Liver (tissue), 3 donors: ENCODE data around the gene SMTNL2.

Source experiments
- FOXA1 ChIP-seq: IDR thresholded peaks from 2 replicates; pipeline ENCODE4 v1.6.1; 2016; ENCODE audit warnings: antibody characterized with exemption
- FOXA2 ChIP-seq: IDR thresholded peaks from 2 replicates; pipeline ENCODE4 v1.6.1; 2016; ENCODE audit warnings: antibody characterized with exemption
- HNF4G ChIP-seq: IDR thresholded peaks from 2 replicates; pipeline ENCODE4 v1.6.1; 2016; ENCODE audit warnings: antibody characterized with exemption
- MAX ChIP-seq: IDR thresholded peaks from 2 replicates; pipeline ENCODE4 v1.6.1; 2016; ENCODE audit warnings: antibody characterized with exemption
- RAD21 ChIP-seq, 2 donors: IDR thresholded peaks; 2 replicates each; pipeline ENCODE4 v1.6.1; 2016; ENCODE audit warnings: antibody characterized with exemption in 2 of 2, mild to moderate bottlenecking in 2 of 2
- REST ChIP-seq: IDR thresholded peaks from 2 replicates; pipeline ENCODE4 v1.6.1; 2016; ENCODE audit warnings: antibody characterized with exemption, mild to moderate bottlenecking
- SP1 ChIP-seq: IDR thresholded peaks from 2 replicates; pipeline ENCODE4 v1.6.1; 2018; ENCODE audit warnings: antibody characterized with exemption, mild to moderate bottlenecking
- TAF1 ChIP-seq: conservative IDR thresholded peaks from 2 replicates; pipeline ENCODE4 v1.6.1; 2016; ENCODE audit warnings: antibody characterized with exemption, mild to moderate bottlenecking
- YY1 ChIP-seq: IDR thresholded peaks from 2 replicates; pipeline ENCODE4 v1.6.1; 2016; ENCODE audit warnings: antibody characterized with exemption, mild to moderate bottlenecking
- ZBTB33 ChIP-seq: IDR thresholded peaks from 2 replicates; pipeline ENCODE4 v1.6.1; 2016; ENCODE audit warnings: antibody characterized with exemption
- TF ChIP-seq, protein P1 (sequence below): fragments of 150-350 bp; IDR thresholded peaks from 2 replicates; pipeline ENCODE4 v1.5.1; 2017; ENCODE audit warnings: improper control_type of control experiment, low read depth, low read length; ENCODE audit not compliant: missing input control
- donor health status: healthy.
- donor health status: healthy.

GRCh38 chr17:4594406-4594805 is 10.1 kb downstream of the SMTNL2 start:
- TF ChIP-seq MAX (no peak), YY1 (no peak), SP1 (no peak), FOXA2 (no peak), ZBTB33 (no peak), RAD21 (IDR thresholded peaks at IDR 0.05) (no peak), HNF4G (no peak), REST (no peak), FOXA1 (no peak), TAF1 (no peak)
- TF ChIP-seq, protein P1, sequence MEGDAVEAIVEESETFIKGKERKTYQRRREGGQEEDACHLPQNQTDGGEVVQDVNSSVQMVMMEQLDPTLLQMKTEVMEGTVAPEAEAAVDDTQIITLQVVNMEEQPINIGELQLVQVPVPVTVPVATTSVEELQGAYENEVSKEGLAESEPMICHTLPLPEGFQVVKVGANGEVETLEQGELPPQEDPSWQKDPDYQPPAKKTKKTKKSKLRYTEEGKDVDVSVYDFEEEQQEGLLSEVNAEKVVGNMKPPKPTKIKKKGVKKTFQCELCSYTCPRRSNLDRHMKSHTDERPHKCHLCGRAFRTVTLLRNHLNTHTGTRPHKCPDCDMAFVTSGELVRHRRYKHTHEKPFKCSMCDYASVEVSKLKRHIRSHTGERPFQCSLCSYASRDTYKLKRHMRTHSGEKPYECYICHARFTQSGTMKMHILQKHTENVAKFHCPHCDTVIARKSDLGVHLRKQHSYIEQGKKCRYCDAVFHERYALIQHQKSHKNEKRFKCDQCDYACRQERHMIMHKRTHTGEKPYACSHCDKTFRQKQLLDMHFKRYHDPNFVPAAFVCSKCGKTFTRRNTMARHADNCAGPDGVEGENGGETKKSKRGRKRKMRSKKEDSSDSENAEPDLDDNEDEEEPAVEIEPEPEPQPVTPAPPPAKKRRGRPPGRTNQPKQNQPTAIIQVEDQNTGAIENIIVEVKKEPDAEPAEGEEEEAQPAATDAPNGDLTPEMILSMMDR = no peak
